Heart left ventricle (tissue), 13 donors: ENCODE measurements around the gene GYPC.
"Not testable (repeated sequence)": the region's sequence is repeated elsewhere in the genome, so short reads cannot be mapped to it uniquely, and the experiment has no call there.

Experiments
- POLR2A ChIP-seq, 2 donors: fragments of 450-650 bp; IDR thresholded peaks; one replicate each; pipeline ENCODE4 v1.6.1; 2017; ENCODE audit warnings: antibody characterized with exemption in 2 of 2, mild to moderate bottlenecking in 2 of 2, moderate library complexity in 2 of 2
- TF ChIP-seq, protein P1 (sequence below), 12 donors: fragments of 200-600 bp; sonication (generic) in 4 of 12; IDR thresholded peaks; one replicate each; pipeline versions ENCODE4 v1.5.0 to v1.8.0; 2018 to 2022; ENCODE audit warnings: antibody characterized with exemption in 12 of 12, mild to moderate bottlenecking in 5 of 12
- donor health status: ischemic (EF 13 %, LVEDD 7.1; RV severe dilation, severe dysfunction).
- donor health status: DM: no; HTN: yes; CAD: no.
- donor health status: DM: no; HTN: no; CAD: no.
- donor health status: ischemic (EF 25% LVEDD 6.9; RV normal size, moderate dysfunction).
- donor health status: ischemic (EF 25% LVEDD 5.7; RV mildly dilated, moderate dysfunction).
- donor health status: ischemic (EF 35%, LVEDD 5.7; RV mildly dilated, moderate dysfunction).
- donor health status: nonischemic (EF 11% LVEDD 7.7; RV severe dilation, severe dysfunction).
- donor health status: DM: yes; HTN: yes; CAD: no.
- donor health status: PGD.
- donor health status: ischemic (EF 29% LVEDD 5.4; RV normal size, mild dysfunction).
- donor health status: nonischemic (EF 23%, LVEDD 6.1; RV moderate dilation, normal function).

DNA sequence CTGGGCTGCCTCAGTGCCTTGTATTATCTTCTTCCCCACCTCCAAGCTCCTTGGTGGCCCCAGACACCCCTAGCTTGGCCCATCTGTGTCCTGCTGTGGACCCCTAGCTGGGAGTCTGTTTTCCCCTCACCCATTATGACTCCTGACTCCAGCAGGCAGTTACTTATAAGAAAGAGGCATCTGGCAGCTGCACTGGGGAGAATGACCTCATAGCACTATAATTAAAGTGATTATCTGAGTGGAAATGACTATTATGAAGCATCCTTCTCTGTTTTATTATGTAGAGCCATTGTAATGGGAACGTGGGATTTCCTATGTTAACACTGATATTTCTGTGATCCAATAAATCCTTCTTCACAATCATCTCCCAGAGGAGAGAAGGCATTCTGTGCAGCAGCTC is 36.3 kb downstream of the GYPC start:
- not testable (repeated sequence) for TF ChIP-seq POLR2A (IDR thresholded peaks at IDR 0.05)
- TF ChIP-seq, protein P1, sequence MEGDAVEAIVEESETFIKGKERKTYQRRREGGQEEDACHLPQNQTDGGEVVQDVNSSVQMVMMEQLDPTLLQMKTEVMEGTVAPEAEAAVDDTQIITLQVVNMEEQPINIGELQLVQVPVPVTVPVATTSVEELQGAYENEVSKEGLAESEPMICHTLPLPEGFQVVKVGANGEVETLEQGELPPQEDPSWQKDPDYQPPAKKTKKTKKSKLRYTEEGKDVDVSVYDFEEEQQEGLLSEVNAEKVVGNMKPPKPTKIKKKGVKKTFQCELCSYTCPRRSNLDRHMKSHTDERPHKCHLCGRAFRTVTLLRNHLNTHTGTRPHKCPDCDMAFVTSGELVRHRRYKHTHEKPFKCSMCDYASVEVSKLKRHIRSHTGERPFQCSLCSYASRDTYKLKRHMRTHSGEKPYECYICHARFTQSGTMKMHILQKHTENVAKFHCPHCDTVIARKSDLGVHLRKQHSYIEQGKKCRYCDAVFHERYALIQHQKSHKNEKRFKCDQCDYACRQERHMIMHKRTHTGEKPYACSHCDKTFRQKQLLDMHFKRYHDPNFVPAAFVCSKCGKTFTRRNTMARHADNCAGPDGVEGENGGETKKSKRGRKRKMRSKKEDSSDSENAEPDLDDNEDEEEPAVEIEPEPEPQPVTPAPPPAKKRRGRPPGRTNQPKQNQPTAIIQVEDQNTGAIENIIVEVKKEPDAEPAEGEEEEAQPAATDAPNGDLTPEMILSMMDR (IDR thresholded peaks at IDR 0.05) = not testable (repeated sequence)
